ENCODE measurements around the gene CHST6. TPM values are rescaled to one million over a fixed set of nuclear protein-coding genes. Genes with fewer than 3 reads are reported as not detected.

The CHST6 gene
- total and polyA plus RNA-seq, 9 of the 15 experiments (the other 6 are each of a cell fraction or from before 2014, with no cell fraction given): 0.01 to 0.05 (median 0.02) TPM; not detected in 6

GRCh38 chr16:75464122-75464918 is 30.9 kb downstream of the CHST6 start, which contains the start of gene TMEM170A:
TSS of gene TMEM170A (minus strand) at chr16:75464689. CDS start at chr16:75464600, 89 bp downstream.
- FAIRE-seq (peak; percentile 95), DNase-seq (ENCODE audit: extremely low read depth in 1 of 4, low spot score in 3 of 4) (peak; percentile 97 to 99 (median 97)), ATAC-seq (peak; percentile 98)
- intact Hi-C loops (cut with micrococcal nuclease) (loop anchor here (2.0 to 5.0 kb wide), 4 partner anchors 32 to 266 kb away; partner anchors contain the start of genes ADAT1 and CFDP1), in situ Hi-C loops (cut with MboI) (no loop called here)
- H3K9ac ChIP-seq (ENCODE audit: insufficient read depth in 1 of 2, low read depth in 2 of 2, low read length in 2 of 2): peak within 1 kb of the TSS; percentile 82 to 94
- peaks cover 44% of the 10 kb centered on the region for H3K79me2 ChIP-seq (ENCODE audit: control insufficient read depth, insufficient read depth, low read length)
- under 1% methylated on average over 58 of the region's 89 CpGs for WGBS (ENCODE audit: insufficient coverage, low coverage, missing lambda C conversion rate)
- H2AFZ ChIP-seq (ENCODE audit: low read depth, low read length): peak within 1 kb of the TSS; percentile 98
- H3K4me3 ChIP-seq: peak within 1 kb of the TSS; percentile 78
- peaks cover 7% of the 10 kb centered on the region; the same call in 2 of the 3 replicates for H3K36me3 ChIP-seq (ENCODE audit: control insufficient read depth, insufficient read depth, low read length)
- H3K9me1 ChIP-seq (ENCODE audit: control insufficient read depth, insufficient read depth, low read length): no peaks in the 10 kb centered on the region
- ChIA-PET CTCF (ENCODE audit: low intra/inter-chr PET ratio) (interaction anchor here (0.7 to 1.7 kb wide), 5 partner anchors 31 to 265 kb away, joined by 3 to 6 read pairs (median 4); no protein-coding TSS in a partner anchor), POLR2A (interaction anchor here (0.7 to 1.7 kb wide), 5 partner anchors 10 to 31 kb away, joined by 4 to 7 read pairs (median 5); partner anchors contain the start of gene CFDP1)
- H4K20me1 ChIP-seq (replicated peaks; ENCODE audit: control insufficient read depth, insufficient read depth, low read length): no peaks in the 10 kb centered on the region
- no peaks in the 10 kb centered on the region for H3K27me3 ChIP-seq (ENCODE audit: control insufficient read depth in 2 of 2, insufficient read depth in 2 of 2, low read length in 2 of 2)
- peak within 1 kb of the TSS; percentile 92 for H3K27ac ChIP-seq (ENCODE audit: extremely low read depth, low read depth, low read length)
- no TSS peak for BruUV-seq (replicated peaks)
- peak within 1 kb of the TSS; percentile 87 for H3K4me2 ChIP-seq (ENCODE audit: insufficient read depth, low read length)
- peaks cover 3 to 9% of the 10 kb centered on the region in 2 experiments; a peak in 4 of 5 replicates for H3K4me1 ChIP-seq (replicated peaks in 1 of 2; ENCODE audit: control insufficient read depth in 2 of 2, insufficient read depth in 2 of 2, low read length in 2 of 2)
- no peaks in the 10 kb centered on the region for H3K9me3 ChIP-seq (replicated peaks; ENCODE audit: control insufficient read depth, insufficient read depth, low read depth, low read length)
- no peak for TF ChIP-seq NCOA2 (IDR thresholded peaks at IDR 0.05; ENCODE audit: partially characterized antibody in 2 of 2)
- TF ChIP-seq ZNF717 (CRISPR knock-in tag; IDR thresholded peaks at IDR 0.05): no peak
- no peak for TF ChIP-seq HDAC6 (IDR thresholded peaks at IDR 0.05; ENCODE audit: low read depth, low read length)
- no peak for TF ChIP-seq PHTF2 (CRISPR knock-in tag; IDR thresholded peaks at IDR 0.05)
- TF ChIP-seq, protein P1, sequence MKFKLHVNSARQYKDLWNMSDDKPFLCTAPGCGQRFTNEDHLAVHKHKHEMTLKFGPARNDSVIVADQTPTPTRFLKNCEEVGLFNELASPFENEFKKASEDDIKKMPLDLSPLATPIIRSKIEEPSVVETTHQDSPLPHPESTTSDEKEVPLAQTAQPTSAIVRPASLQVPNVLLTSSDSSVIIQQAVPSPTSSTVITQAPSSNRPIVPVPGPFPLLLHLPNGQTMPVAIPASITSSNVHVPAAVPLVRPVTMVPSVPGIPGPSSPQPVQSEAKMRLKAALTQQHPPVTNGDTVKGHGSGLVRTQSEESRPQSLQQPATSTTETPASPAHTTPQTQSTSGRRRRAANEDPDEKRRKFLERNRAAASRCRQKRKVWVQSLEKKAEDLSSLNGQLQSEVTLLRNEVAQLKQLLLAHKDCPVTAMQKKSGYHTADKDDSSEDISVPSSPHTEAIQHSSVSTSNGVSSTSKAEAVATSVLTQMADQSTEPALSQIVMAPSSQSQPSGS (CRISPR knock-in tag; IDR thresholded peaks at IDR 0.05): no peak
- TF ChIP-seq DPF2 (IDR thresholded peaks at IDR 0.05): peak; percentile 51; the same call in 1 of the 2 replicates
- no peak for TF ChIP-seq POLR3A (IDR thresholded peaks at IDR 0.05; ENCODE audit: borderline replicate concordance, extremely low read depth, insufficient read depth, insufficient read length)
- TF ChIP-seq XRCC5 (IDR thresholded peaks at IDR 0.05; ENCODE audit: low read depth, low read length): peak; percentile 99
- TF ChIP-seq, protein P2, sequence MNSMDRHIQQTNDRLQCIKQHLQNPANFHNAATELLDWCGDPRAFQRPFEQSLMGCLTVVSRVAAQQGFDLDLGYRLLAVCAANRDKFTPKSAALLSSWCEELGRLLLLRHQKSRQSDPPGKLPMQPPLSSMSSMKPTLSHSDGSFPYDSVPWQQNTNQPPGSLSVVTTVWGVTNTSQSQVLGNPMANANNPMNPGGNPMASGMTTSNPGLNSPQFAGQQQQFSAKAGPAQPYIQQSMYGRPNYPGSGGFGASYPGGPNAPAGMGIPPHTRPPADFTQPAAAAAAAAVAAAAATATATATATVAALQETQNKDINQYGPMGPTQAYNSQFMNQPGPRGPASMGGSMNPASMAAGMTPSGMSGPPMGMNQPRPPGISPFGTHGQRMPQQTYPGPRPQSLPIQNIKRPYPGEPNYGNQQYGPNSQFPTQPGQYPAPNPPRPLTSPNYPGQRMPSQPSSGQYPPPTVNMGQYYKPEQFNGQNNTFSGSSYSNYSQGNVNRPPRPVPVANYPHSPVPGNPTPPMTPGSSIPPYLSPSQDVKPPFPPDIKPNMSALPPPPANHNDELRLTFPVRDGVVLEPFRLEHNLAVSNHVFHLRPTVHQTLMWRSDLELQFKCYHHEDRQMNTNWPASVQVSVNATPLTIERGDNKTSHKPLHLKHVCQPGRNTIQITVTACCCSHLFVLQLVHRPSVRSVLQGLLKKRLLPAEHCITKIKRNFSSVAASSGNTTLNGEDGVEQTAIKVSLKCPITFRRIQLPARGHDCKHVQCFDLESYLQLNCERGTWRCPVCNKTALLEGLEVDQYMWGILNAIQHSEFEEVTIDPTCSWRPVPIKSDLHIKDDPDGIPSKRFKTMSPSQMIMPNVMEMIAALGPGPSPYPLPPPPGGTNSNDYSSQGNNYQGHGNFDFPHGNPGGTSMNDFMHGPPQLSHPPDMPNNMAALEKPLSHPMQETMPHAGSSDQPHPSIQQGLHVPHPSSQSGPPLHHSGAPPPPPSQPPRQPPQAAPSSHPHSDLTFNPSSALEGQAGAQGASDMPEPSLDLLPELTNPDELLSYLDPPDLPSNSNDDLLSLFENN (IDR thresholded peaks at IDR 0.05; ENCODE audit: low read depth in 2 of 2, low read length in 2 of 2): no peak
- TF ChIP-seq LCOR (CRISPR knock-in tag; IDR thresholded peaks at IDR 0.05): peak; percentile 83
- TF ChIP-seq, protein P3, sequence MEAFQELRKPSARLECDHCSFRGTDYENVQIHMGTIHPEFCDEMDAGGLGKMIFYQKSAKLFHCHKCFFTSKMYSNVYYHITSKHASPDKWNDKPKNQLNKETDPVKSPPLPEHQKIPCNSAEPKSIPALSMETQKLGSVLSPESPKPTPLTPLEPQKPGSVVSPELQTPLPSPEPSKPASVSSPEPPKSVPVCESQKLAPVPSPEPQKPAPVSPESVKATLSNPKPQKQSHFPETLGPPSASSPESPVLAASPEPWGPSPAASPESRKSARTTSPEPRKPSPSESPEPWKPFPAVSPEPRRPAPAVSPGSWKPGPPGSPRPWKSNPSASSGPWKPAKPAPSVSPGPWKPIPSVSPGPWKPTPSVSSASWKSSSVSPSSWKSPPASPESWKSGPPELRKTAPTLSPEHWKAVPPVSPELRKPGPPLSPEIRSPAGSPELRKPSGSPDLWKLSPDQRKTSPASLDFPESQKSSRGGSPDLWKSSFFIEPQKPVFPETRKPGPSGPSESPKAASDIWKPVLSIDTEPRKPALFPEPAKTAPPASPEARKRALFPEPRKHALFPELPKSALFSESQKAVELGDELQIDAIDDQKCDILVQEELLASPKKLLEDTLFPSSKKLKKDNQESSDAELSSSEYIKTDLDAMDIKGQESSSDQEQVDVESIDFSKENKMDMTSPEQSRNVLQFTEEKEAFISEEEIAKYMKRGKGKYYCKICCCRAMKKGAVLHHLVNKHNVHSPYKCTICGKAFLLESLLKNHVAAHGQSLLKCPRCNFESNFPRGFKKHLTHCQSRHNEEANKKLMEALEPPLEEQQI (IDR thresholded peaks at IDR 0.05): peak; percentile 45; the same call in 1 of the 2 replicates
- TF ChIP-seq ZKSCAN8 (CRISPR knock-in tag; IDR thresholded peaks at IDR 0.05): no peak
- no peak for TF ChIP-seq TCF15 (CRISPR knock-in tag; IDR thresholded peaks at IDR 0.05)

All from K562 (cell line).